Mesothelial cell of epicardium (in vitro differentiated cells): ENCODE data around the gene SLC12A3. TPM values are rescaled to one million over a fixed set of nuclear protein-coding genes. Genes with fewer than 3 reads are reported as not detected.

Source experiments
- DNase-seq, 2 experiments: peaks; one replicate each; pipeline ENCODE4 v3.0.0; 2021; ENCODE audit warnings: low spot score in 2 of 2; ENCODE audit not compliant: unreplicated experiment in 2 of 2
- H3K27ac Mint-ChIP-seq: 2 replicates; pipeline ENCODE4 v1.8.0; 2021; ENCODE audit warnings: mixed read lengths
- H3K27me3 Mint-ChIP-seq: 2 replicates; pipeline ENCODE4 v1.8.0; 2021; ENCODE audit warnings: low read depth, mixed read lengths
- H3K36me3 Mint-ChIP-seq: 2 replicates; pipeline ENCODE4 v1.8.0; 2021; ENCODE audit warnings: mixed read lengths
- H3K4me1 Mint-ChIP-seq: 2 replicates; pipeline ENCODE4 v1.8.0; 2021; ENCODE audit warnings: mixed read lengths
- H3K4me3 Mint-ChIP-seq: 2 replicates; pipeline ENCODE4 v1.8.0; 2021; ENCODE audit warnings: mild to moderate bottlenecking, moderate library complexity, mixed read lengths
- H3K9me3 Mint-ChIP-seq: 2 replicates; pipeline ENCODE4 v1.8.0; 2021; ENCODE audit warnings: mixed read lengths
- total RNA-seq: library from RNA; stranded (reverse); gene quantifications from 3 replicates; pipeline ENCODE4 v1.2.1, GENCODE V29; 2021
- TF ChIP-seq, protein P1 (sequence below): fragments of 200-600 bp; sonication (generic); IDR thresholded peaks from one replicate; pipeline ENCODE4 v1.5.0; 2021; ENCODE audit warnings: antibody characterized with exemption; ENCODE audit not compliant: unreplicated experiment

SLC12A3 gene
- total RNA-seq, 1 donor from 2014 or later = not detected

DNA sequence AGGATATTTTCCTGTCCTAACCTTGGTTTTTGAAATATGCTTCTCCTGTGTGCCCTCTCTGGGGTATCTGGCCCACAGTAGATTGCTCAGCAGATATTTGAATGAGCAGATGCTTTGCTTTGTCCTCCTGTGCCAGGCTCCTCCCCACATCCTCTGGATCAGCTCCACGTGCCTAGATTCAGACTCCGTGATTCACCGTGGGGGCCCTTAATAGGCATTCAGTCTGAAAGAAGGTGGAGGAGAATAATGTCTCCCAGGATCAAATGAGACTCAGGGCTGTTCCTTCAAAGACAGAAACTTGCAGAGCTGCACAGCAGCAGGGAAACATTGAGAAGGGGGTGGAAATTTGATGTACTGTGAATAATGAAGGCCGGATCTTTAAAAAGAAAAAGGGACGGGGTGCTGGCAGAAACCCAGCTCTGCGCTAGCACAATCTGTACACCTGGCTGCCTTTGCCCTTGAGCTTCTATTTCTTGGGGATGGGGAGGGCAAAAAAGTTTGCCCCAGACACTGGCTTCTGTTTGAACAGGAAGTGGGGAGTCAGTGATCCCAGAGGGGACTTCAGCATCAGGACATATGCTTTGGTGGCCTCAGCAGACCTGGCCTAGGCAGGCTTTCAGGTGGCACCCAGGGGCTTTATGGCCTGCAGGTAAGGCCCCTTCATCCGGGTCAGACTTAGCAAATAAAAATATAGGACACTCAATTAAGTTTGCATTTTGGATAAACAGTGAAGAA is 15.9 kb upstream of the SLC12A3 start:
- Mint-ChIP-seq H3K4me3 (no peak overlapping the region), H3K36me3 (peaks cover 3% of the 10 kb centered on the region), H3K27me3 (no peaks in the 10 kb centered on the region), H3K4me1 (peaks cover 25% of the 10 kb centered on the region), H3K27ac (peak overlapping the region; percentile 57), H3K9me3 (no peaks in the 10 kb centered on the region)
- no peak for DNase-seq
- TF ChIP-seq, protein P1, sequence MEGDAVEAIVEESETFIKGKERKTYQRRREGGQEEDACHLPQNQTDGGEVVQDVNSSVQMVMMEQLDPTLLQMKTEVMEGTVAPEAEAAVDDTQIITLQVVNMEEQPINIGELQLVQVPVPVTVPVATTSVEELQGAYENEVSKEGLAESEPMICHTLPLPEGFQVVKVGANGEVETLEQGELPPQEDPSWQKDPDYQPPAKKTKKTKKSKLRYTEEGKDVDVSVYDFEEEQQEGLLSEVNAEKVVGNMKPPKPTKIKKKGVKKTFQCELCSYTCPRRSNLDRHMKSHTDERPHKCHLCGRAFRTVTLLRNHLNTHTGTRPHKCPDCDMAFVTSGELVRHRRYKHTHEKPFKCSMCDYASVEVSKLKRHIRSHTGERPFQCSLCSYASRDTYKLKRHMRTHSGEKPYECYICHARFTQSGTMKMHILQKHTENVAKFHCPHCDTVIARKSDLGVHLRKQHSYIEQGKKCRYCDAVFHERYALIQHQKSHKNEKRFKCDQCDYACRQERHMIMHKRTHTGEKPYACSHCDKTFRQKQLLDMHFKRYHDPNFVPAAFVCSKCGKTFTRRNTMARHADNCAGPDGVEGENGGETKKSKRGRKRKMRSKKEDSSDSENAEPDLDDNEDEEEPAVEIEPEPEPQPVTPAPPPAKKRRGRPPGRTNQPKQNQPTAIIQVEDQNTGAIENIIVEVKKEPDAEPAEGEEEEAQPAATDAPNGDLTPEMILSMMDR = no peak

DNA sequence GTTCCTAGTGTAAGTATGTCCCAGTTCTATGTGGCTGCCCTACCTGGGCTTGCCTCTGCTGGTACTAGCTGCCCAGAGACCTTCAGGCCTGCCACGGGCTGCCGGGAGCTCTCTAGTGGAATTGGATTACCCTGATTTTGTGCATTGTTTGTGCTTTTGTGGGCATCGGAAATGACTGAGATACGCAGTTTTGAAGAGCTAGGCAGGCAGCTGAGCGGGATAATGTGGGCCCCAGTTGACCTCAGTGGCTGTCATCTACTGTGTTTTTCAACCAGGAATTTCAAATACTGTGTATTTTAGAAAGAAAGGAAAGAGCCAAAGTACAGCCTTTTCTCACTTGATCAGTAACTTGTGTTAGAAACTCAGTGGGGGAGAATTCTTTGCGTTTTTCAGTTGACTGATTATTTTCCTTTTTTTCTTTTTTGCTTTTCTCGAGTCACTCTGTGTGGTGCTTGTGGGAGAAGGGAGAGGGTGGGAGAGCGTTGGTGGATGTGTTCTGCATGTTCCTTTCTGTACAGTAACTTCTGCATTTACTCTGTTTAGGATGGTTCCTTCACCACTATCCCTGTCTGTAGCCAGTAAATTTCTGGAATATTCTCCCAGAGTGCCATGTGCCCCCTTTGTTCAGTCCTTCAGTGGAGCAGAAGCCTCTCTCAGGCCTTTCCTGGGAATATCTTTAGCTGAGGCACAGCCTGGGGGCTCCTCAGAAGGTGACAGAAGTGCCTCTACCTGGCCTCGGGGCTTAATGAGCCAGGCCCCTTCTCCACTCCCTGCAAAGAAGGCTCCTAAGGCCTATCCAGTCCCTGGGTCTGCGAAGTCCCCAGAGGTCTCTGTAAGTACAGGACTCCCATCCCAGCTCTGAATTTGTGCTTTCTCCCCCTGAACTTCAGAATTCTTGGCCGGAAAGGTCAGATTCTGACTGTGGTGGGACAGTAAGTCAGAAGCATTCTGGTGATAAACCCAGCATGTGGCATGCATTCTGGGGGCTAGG is 15.0 kb upstream of the SLC12A3 start:
- Mint-ChIP-seq H3K9me3 (no peaks in the 10 kb centered on the region), H3K36me3 (no peaks in the 10 kb centered on the region), H3K4me3 (no peak overlapping the region), H3K27me3 (no peaks in the 10 kb centered on the region), H3K27ac (no peak overlapping the region), H3K4me1 (peaks cover 25% of the 10 kb centered on the region)
- no peak for DNase-seq
- TF ChIP-seq, protein P1 = no peak

DNA sequence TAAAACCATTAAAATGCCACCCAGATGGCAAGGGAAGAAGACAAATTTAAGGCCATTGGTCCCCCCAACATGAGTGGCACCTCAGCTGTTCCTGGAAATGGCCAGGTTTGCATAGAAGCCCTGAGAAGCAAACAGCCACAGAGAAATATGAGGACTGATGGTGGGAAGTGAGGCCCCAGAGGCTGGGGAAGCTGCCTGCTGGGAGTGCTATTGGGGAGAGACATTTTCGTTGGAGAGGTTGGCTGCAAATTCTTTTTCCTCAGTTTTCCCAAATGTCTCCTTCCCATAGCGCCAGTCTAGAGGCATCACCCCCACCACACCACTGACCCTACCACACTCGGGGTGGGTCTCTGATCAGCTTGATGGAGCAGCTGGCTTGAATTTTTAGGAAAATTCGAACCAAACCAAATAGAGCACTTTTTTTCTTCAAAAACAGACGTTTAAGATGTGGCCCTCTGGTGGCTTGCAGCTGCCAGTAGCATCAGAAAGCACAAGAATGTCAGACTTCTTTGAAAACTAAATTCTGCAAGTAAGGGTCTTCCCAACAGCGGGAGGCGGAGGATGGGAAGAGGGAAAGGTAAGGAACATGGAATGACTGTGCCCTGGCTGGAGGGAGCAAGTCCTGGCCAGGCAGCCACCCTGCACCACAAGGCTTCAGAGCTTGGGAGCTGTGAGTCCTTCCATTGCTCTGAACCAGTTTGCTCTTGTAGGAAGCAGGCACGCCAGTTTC is 13.2 kb upstream of the SLC12A3 start:
- Mint-ChIP-seq H3K27me3 (no peaks in the 10 kb centered on the region), H3K4me1 (peaks cover 30% of the 10 kb centered on the region)
- no peak for DNase-seq

DNA sequence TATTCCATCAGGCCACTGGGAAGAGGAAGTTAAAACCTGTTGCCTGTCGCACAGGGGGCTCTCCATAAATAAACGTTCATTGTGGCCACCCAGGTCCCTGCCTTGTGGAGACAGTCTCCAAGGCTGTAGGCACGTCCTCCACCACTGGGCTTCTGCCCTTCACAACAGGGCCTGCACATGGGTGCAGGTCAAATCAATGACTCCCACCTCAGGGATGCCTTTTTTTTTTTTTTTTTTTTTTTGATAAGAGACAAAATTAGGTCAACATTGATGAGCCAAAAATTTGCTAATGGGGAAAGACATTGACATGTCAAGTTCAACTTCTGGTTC is 12.6 kb upstream of the SLC12A3 start:
- Mint-ChIP-seq H3K4me3 (no peak overlapping the region), H3K27me3 (no peaks in the 10 kb centered on the region), H3K9me3 (no peaks in the 10 kb centered on the region), H3K27ac (no peak overlapping the region), H3K36me3 (no peaks in the 10 kb centered on the region), H3K4me1 (peaks cover 30% of the 10 kb centered on the region)
- TF ChIP-seq, protein P1 = no peak
- DNase-seq = no peak

More for the DNA sequence above, 13.2 kb upstream of the SLC12A3 start:
- H3K9me3 Mint-ChIP-seq = no peaks in the 10 kb centered on the region
- H3K27ac Mint-ChIP-seq = no peak overlapping the region
- TF ChIP-seq, protein P1 = no peak
- no peaks in the 10 kb centered on the region for H3K36me3 Mint-ChIP-seq
- H3K4me3 Mint-ChIP-seq = no peak overlapping the region

DNA sequence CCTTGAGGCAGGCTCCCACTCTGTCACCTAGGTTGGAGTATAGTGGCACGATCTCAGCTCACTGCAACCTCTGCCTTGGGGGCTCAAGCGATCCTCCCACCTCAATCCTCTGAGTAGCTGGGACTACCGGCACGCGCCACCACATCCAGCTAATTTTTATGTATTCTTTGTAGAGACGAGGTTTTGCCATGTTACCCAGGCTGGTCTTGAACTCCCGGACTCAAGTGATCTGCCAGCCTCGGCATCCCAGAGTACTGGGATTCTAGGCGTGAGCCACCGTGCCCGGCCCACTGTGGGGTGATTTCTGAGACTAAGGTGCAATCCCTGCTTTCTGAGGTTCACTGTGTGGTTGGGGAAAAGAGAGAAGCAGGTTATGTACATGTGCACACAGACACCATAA is 12.0 kb upstream of the SLC12A3 start:
- Mint-ChIP-seq H3K9me3 (no peaks in the 10 kb centered on the region), H3K27ac (no peak overlapping the region)
- TF ChIP-seq, protein P1 = no peak

More for the DNA sequence above, 12.0 kb upstream of the SLC12A3 start:
- no peak overlapping the region for H3K4me3 Mint-ChIP-seq
- peaks cover 30% of the 10 kb centered on the region for H3K4me1 Mint-ChIP-seq
- no peaks in the 10 kb centered on the region for H3K27me3 Mint-ChIP-seq
- no peak for DNase-seq
- H3K36me3 Mint-ChIP-seq = no peaks in the 10 kb centered on the region
